HepG2 (cell line): ENCODE measurements around the gene NYAP1.

Source experiments
- FOXA1 ChIP-seq, 2 experiments: fragments of 450-650 bp in 1 of 2; sonication (generic) in 1 of 2; formaldehyde crosslinking in 1 of 2; IDR thresholded peaks; 2 replicates each; pipeline versions ENCODE4 v1.4.0 to v1.6.1; 2016 to 2020; ENCODE audit warnings: missing genetic modification reagents in 1 of 2
- HMG20A ChIP-seq: IDR thresholded peaks from 2 replicates; pipeline ENCODE4 v1.6.1; 2016; ENCODE audit warnings: borderline replicate concordance
- HNRNPUL1 ChIP-seq: fragments of 200-400 bp; formaldehyde crosslinking; IDR thresholded peaks from 2 replicates; pipeline ENCODE4 v1.6.1; 2017; ENCODE audit warnings: low read depth, mild to moderate bottlenecking, low read length, moderate library complexity
- KDM5A ChIP-seq: fragments of 200-600 bp; sonication (generic); IDR thresholded peaks from 2 replicates; pipeline ENCODE4 v1.7.0; 2018; ENCODE audit warnings: antibody characterized with exemption, mild to moderate bottlenecking, low read length, borderline replicate concordance
- SIN3A ChIP-seq: IDR thresholded peaks from 2 replicates; pipeline ENCODE4 v1.6.1; 2011; ENCODE audit warnings: low read depth, mild to moderate bottlenecking, control low read depth, low read length, borderline replicate concordance
- ZMYM2 ChIP-seq: sonication (generic); formaldehyde crosslinking; IDR thresholded peaks from 2 replicates; pipeline ENCODE4 v1.8.0; 2022; ENCODE audit warnings: mild to moderate bottlenecking, missing genetic modification reagents
- ZNF549 ChIP-seq: sonication (generic); formaldehyde crosslinking; IDR thresholded peaks from 2 replicates; pipeline ENCODE4 v1.5.0; 2020; ENCODE audit warnings: missing genetic modification reagents
- TF ChIP-seq, protein P1 (sequence below): sonication (generic); formaldehyde crosslinking; IDR thresholded peaks from 2 replicates; pipeline ENCODE4 v1.9.0; 2022; ENCODE audit warnings: missing genetic modification reagents, mild to moderate bottlenecking, borderline replicate concordance

DNA sequence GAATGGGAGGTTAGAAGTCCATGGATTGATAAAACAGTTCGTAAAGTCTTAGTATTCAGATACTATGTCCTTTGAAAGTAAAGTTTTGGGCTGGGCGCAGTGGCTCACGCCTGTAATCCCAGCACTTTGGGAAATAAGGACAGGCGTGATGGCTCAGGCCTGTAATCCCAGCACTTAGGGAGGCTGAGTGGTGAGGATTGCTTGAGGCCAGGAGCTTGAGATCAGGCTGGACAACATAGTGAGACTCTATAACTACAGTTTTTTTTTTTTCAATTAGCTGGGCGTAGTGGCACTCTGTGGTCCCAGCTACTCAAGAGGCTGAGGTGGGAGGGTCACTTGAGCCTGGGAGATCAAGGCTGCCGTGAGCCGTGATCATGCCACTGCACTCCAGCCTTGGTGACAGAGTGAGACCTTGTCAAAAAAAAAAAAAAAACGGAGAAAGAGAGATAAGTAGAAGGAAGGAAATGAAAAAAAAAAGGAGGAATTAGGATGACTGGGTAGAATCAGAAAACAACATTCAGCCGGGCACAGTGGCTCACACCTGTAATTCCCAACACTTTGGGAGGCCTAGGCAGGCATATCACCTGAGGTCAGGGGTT lies 29.6 kb downstream of the NYAP1 start:
- no peak for TF ChIP-seq FOXA1 (IDR thresholded peaks at IDR 0.05)
- TF ChIP-seq FOXA1 (CRISPR knock-in tag; IDR thresholded peaks at IDR 0.05): no peak
- TF ChIP-seq KDM5A: no peak
- TF ChIP-seq ZNF549 (CRISPR knock-in tag): no peak
- TF ChIP-seq, protein P1, sequence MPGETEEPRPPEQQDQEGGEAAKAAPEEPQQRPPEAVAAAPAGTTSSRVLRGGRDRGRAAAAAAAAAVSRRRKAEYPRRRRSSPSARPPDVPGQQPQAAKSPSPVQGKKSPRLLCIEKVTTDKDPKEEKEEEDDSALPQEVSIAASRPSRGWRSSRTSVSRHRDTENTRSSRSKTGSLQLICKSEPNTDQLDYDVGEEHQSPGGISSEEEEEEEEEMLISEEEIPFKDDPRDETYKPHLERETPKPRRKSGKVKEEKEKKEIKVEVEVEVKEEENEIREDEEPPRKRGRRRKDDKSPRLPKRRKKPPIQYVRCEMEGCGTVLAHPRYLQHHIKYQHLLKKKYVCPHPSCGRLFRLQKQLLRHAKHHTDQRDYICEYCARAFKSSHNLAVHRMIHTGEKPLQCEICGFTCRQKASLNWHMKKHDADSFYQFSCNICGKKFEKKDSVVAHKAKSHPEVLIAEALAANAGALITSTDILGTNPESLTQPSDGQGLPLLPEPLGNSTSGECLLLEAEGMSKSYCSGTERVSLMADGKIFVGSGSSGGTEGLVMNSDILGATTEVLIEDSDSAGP (CRISPR knock-in tag): no peak
- TF ChIP-seq SIN3A: no peak
- no peak for TF ChIP-seq HMG20A (CRISPR knock-in tag)
- TF ChIP-seq ZMYM2: no peak
- TF ChIP-seq HNRNPUL1: no peak
